B cell (primary cell): ENCODE results near the gene PTCD1.

Experiments
- EZH2 ChIP-seq: IDR thresholded peaks from 2 replicates; pipeline ENCODE4 v1.6.1; 2012; ENCODE audit warnings: borderline replicate concordance, low read depth, mild to moderate bottlenecking, moderate library complexity, low read length; ENCODE audit not compliant: insufficient read depth, poor library complexity, severe bottlenecking
- TF ChIP-seq, protein P1 (sequence below): fragments of 200-600 bp; IDR thresholded peaks from one replicate; pipeline ENCODE4 v1.8.0; 2022; ENCODE audit warnings: antibody characterized with exemption, mild to moderate bottlenecking

DNA sequence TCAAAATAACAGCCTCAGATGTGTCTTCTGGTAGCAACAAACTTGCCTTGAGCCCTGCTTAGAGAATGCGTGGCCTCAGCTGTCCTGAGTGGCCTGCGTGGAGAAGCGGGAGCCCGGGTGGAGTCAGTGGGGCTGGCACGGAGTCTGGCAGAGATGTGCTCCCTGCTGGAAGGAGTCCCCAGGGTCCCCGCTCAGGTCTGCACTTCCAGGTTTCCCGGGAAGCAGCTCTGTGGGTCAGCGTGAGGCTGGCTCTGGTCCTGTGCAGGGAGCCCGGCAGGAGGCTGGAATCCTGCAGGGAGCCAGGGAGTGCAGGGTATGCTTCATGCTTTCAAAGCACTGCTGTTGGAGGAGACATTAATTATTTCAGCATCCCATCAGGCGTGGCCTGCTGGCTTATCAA, 10.3 kb upstream of the PTCD1 start:
- TF ChIP-seq, protein P1, sequence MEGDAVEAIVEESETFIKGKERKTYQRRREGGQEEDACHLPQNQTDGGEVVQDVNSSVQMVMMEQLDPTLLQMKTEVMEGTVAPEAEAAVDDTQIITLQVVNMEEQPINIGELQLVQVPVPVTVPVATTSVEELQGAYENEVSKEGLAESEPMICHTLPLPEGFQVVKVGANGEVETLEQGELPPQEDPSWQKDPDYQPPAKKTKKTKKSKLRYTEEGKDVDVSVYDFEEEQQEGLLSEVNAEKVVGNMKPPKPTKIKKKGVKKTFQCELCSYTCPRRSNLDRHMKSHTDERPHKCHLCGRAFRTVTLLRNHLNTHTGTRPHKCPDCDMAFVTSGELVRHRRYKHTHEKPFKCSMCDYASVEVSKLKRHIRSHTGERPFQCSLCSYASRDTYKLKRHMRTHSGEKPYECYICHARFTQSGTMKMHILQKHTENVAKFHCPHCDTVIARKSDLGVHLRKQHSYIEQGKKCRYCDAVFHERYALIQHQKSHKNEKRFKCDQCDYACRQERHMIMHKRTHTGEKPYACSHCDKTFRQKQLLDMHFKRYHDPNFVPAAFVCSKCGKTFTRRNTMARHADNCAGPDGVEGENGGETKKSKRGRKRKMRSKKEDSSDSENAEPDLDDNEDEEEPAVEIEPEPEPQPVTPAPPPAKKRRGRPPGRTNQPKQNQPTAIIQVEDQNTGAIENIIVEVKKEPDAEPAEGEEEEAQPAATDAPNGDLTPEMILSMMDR, result no peak
- no peak for TF ChIP-seq EZH2
